H1 (cell line): ENCODE measurements around the gene POU3F1.
"Not testable (repeated sequence)": the region's sequence is repeated elsewhere in the genome, so short reads cannot be mapped to it uniquely, and the experiment has no call there.

ENCODE experiments used
- JUND ChIP-seq: IDR thresholded peaks from 2 replicates; pipeline ENCODE4 v1.6.1; 2011; ENCODE audit warnings: mild to moderate bottlenecking, improper control_type of control experiment, low read length
- MAFK ChIP-seq: IDR thresholded peaks from 2 replicates; pipeline ENCODE4 v1.6.1; 2012; ENCODE audit warnings: low read depth, mild to moderate bottlenecking, improper control_type of control experiment, low read length
- NRF1 ChIP-seq: IDR thresholded peaks from 2 replicates; pipeline ENCODE4 v1.6.1; 2011; ENCODE audit warnings: mild to moderate bottlenecking, low read depth, low read length, improper control_type of control experiment
- POLR2A ChIP-seq, 2 experiments: IDR thresholded peaks; 1 replicate in 1 of 2; 2 replicates in 1 of 2; pipeline ENCODE4 v1.6.1; 2011; ENCODE audit warnings: low read depth in 2 of 2, low read length in 2 of 2, mild to moderate bottlenecking in 2 of 2; ENCODE audit errors: control extremely low read depth in 1 of 2
- POLR2AphosphoS5 ChIP-seq: IDR thresholded peaks from 2 replicates; pipeline ENCODE4 v1.6.1; 2011; ENCODE audit warnings: low read depth, low read length
- SP2 ChIP-seq: IDR thresholded peaks from 2 replicates; pipeline ENCODE4 v1.6.1; 2012; ENCODE audit warnings: mild to moderate bottlenecking, low read length, inconsistent platforms
- SUZ12 ChIP-seq: fragments of 200-600 bp; sonication (generic); IDR thresholded peaks from 2 replicates; pipeline ENCODE4 v1.6.1; 2012; ENCODE audit warnings: mild to moderate bottlenecking, inconsistent platforms, low read length, moderate library complexity, mixed read lengths
- TF ChIP-seq, protein P1 (sequence below), 3 experiments: IDR thresholded peaks; 1 replicate in 2 of 3; 2 replicates in 1 of 3; pipeline versions ENCODE4 v1.5.1 to v1.6.1; 2011; ENCODE audit warnings: low read length in 3 of 3, mild to moderate bottlenecking in 3 of 3, inconsistent platforms in 2 of 3, low read depth in 1 of 3, moderate library complexity in 1 of 3; ENCODE audit not compliant: insufficient read depth in 1 of 3; ENCODE audit errors: control extremely low read depth in 1 of 3

DNA sequence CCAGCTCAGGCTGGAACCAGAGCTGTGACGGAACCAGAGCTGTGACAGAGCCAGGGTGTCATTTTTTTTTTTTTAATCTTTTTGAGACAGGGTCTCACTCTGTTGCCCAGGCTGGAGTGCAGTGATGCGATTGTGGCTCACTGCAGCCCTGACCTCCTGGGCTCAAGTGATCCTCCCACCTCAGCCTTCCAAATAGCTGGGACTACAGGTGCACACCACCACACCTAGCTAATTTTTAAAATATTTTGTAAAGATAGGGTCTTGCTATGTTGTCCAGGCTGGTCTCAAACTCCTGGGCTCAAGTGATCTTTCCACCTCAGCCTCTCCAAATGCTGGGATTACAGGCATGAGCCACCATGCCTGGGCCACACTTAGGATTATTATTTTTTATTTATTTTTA, 13.6 kb downstream of the POU3F1 start:
- not testable (repeated sequence) for TF ChIP-seq SP2; NRF1; POLR2A (IDR thresholded peaks at IDR 0.05; ENCODE audit: control extremely low read depth in 1 of 2, low read depth in 2 of 2, low read length in 2 of 2); MAFK; SUZ12; POLR2AphosphoS5; JUND
- TF ChIP-seq, protein P1, sequence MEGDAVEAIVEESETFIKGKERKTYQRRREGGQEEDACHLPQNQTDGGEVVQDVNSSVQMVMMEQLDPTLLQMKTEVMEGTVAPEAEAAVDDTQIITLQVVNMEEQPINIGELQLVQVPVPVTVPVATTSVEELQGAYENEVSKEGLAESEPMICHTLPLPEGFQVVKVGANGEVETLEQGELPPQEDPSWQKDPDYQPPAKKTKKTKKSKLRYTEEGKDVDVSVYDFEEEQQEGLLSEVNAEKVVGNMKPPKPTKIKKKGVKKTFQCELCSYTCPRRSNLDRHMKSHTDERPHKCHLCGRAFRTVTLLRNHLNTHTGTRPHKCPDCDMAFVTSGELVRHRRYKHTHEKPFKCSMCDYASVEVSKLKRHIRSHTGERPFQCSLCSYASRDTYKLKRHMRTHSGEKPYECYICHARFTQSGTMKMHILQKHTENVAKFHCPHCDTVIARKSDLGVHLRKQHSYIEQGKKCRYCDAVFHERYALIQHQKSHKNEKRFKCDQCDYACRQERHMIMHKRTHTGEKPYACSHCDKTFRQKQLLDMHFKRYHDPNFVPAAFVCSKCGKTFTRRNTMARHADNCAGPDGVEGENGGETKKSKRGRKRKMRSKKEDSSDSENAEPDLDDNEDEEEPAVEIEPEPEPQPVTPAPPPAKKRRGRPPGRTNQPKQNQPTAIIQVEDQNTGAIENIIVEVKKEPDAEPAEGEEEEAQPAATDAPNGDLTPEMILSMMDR (IDR thresholded peaks at IDR 0.05; ENCODE audit: control extremely low read depth in 1 of 3, insufficient read depth in 1 of 3, low read depth in 1 of 3, low read length in 3 of 3) = not testable (repeated sequence)
